HG02943 (cell line): ENCODE results near the gene MAFG.
"Not testable (repeated sequence)": the region's sequence is repeated elsewhere in the genome, so short reads cannot be mapped to it uniquely, and the experiment has no call there.

ENCODE experiments used
- ATAC-seq: cut with Tn5 transposase; IDR thresholded peaks from one replicate; pipeline ENCODE4 v1.9.1; 2021; ENCODE audit warnings: mild to moderate bottlenecking, low read depth, moderate library complexity; ENCODE audit not compliant: unreplicated experiment

MAFG gene

DNA sequence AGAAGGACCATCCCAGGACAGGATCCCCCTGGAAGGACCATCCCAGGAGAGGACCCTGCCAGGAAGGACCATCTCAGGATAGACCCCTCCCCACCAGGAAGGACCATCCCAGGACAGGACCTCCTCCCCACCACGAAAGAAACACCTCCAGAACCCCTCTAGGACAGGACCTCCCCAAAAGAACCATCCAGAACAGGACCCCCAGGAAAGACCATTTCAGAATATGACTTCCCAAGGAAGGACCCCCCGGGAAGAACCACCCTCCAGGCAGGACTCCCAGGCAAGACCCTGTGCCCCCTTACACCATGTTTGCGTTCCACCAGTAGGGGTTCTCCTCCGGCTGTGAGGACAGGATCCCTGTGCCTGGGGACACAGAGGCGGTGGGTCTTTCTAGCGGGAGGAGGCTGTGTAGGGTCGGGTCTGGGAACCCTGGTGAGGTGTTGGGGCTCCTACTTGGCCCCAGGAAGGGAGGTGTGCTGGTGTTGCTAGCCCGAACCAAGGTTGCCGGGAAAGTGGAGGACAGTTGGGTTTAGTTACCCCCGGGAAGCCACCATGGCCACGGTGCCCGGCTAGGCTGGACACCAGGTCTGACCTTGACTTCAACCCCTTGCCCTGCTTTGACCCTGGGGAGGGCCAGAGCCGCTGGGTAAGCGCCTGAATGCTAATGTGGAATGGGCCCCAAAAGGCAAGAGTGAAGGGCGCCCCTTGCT, 31.3 kb upstream of the MAFG start:
- ATAC-seq, result no peak

DNA sequence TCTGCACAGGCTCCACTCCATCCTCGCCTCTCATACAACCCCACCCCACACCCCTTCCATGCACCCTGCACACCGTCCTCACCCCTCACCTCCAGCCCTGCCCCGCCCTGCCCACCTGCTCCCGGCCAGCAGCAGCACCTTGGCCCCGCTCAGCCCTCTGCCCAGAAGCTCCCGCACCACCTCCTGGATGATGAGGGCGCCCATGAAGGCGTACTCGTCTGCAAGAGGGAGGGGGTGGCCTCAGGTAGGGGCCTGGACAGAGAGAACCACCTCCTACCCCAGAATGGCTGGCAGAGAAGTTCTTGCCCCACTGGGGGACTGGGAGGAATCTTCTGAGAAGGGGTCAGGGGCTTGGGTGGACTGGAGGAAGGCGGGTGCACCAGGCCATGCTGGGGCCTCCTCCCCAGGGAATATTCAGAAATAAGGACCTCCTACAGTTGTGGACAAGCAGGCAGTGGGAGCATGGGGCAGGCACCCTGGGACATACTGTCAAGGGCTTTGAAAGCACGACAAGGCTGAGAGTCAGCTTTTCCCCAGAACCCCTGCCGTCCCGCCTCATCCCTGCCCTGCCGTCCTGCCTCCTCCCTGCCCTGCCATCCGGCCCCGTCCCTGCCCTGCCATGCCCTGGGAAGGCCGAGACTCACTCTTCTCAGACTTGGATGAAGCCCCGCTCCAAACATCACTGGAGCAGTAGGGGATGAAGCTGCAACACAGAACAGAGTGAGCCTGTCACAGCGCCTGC, 30.3 kb upstream of the MAFG start:
- ATAC-seq, result no peak

DNA sequence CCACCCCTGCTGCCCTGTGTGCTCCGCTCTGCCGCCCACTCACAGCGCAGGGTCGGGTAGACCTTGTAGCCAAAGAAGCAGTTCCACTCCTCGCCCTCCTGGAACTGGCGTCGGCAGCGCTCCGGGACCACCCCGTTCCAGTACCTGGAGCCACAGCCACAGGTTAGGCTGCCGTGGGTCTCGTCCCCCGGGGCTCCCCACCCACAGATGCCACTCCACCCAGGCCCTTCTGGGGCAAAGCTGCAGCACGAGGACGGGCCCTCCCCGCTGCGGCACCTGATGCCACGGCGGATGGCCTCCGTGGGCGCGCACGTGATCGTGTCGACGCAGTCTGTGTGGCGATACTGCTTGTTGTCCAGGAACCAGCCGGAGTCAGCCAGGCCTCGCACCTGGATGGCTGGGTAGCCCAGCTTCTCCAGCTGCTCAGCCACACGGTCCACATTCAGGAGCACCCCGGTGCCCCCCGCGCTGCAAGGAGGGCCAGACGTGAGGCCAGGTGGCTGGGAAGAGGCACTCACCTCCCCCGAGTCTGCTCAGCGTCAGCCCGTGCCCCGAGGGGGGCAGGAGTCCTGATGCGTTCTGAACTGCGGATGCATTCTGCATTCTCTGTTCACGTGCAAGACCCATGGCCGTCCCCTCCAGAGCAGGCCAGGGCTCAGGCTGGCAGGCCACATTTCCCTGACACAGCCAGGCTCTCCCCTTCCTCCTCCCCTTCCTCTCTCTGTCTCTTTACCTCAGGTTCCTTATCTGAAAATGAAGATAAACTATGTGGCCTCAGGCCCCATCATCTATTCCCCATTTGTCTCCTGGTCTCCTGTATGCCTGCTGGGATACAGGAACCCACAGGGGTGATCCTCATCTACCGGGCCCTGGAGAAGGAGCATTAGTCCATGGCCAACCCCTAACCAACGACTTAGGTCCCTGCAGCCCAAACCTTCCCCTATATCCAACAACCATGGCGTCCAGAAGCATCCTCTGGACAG, 29.4 kb upstream of the MAFG start:
- ATAC-seq, result no peak

DNA sequence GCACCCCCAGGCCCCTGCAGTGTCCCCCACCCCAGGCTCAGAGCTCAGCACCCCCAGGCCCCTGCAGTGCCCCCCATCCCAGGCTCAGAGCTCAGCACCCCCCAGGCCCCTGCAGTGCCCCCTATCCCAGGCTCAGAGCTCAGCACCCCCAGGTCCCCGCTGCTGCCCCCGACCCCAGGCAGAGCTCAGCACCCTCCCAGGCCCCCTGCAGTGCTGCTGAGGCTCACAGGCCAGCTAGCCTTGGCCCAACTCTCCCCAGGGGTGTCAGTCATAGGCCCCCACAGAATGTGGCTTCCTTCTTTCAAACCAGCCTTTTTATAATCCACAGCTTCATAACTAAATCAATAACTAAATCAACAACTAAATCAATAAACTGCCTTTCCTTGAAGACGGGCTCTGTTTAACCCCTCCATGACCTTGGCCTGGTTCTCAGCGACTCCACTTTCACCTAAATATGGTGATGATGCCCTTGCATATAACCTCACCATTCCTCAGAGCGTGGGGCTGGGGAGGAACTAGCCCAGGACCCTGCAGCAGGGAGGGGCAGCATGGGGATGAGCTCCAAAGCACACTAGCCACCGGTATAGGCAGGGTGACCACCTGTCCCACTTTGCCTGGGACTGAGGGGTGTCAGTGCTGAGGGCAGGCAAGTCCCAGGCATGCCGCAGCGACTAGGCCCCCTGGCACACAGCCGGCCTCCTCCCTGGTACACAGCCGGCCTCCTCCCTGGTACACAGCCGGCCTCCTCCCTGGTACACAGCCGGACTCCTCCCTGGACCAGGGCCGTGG, 28.4 kb upstream of the MAFG start:
- ATAC-seq, result no peak

DNA sequence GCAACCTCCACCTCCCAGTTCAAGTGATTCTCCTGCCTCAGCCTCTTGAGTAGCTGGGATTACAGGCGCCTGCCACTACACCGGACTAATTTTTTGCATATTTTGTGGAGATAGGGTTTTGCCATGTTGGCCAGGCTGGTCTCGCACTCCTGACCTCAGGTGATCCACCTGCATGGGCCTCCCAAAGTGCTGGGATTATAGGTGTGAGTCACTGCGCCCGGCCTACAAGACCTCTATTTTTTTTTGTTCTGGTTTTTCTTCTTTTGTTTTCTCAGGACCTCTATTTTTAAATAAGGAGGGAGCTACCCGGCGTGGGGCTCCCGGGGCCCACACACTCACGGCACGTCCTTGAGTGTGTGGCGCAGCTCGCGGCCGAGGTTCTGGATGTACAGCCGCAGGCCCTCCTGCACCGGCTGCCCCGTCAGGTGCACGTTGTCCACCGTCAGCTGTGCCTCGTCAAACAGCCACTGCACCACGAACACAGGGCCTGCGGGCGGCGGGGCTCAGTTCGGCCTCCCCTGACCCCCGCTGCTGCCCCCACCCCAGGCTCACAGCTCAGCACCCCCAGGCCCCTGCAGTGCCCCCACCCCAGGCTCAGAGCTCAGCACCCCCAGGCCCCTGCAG, 27.6 kb upstream of the MAFG start:
- no peak for ATAC-seq

DNA sequence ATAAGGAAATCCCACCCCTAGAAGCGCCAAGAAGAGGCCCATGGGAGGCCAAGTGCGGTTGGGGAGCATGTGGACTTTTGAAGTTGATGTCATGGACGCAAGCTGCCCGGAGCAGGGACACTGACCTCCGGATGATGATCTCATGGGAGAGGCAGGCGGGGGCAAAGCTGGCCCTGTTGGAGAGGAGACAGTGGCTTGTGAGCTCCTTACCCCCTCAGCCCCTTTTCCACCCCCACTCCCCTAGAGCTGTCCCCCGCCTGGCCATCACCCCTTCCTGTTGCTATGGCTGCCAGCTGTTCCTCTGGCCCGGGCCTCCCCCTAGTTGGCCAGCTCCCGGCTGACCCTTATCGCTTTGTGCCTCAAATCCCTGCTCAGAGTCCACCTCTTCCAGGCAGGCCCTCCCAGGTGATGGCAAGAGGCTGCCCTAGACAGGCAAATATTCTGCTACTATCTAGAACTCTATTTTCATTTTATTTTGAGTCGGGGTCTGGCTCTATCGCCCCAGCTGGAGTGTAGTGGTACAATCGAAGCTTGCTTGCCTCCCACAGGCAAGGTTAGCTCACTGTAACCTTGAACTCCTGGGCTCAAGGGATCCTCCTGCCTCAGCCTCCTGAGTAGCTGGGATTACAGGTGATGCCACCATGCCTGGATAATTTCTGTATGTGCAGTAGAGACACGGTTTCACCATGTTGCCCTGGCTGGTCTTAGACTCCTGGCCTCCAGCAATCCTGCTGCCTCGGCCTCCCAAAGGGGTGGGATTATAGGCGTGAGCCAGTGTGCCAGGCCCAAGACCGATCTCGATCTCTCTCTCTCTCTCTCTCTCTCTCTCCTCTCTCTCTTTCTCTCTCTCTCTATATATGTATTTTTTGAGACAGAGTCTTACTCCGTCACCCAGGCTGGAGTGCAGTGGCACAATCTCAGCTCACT, 26.9 kb upstream of the MAFG start:
- ATAC-seq, result no peak

DNA sequence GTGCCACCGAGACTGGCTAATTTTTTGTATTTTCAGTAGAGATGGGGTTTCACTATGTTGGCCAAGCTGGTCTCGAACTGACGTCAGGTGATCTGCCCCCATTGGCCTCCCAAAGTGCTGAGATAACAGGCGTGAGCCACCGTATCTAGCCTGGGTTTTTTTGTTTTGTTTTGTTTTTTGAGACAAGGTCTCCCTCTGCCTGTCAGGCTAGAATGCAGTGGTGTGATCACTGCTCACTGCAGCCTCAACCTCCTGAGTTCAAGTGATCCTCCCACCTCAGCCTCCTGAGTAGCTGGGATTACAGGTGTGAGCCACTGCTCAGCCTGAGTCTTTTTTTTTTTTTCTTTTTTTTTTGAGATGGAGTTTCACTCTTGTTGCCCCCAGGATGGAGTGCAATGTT, 25.9 kb upstream of the MAFG start:
- ATAC-seq, result not testable (repeated sequence)

DNA sequence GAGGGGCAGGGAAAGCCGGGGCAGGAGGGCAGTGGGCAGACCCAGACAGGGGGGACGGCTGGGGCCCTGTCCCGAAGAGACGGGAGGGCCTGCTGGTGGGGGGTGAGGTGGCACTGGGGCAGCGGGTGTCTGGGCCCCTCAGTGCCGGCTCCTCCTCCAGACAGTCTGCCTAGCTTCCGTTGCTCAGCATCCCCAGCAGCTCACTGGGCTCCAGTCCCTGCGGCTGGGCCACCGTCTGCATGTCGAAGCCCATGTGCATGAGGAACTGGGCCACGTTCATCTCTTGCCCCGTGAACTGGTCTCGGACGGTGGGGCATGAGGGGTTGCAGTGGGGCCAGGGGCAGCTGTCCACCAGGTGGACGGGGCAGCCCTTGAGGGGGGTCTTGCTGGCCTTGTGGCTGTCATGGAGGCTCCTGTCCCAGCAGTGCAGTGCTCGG, 25.3 kb upstream of the MAFG start:
- no peak for ATAC-seq

DNA sequence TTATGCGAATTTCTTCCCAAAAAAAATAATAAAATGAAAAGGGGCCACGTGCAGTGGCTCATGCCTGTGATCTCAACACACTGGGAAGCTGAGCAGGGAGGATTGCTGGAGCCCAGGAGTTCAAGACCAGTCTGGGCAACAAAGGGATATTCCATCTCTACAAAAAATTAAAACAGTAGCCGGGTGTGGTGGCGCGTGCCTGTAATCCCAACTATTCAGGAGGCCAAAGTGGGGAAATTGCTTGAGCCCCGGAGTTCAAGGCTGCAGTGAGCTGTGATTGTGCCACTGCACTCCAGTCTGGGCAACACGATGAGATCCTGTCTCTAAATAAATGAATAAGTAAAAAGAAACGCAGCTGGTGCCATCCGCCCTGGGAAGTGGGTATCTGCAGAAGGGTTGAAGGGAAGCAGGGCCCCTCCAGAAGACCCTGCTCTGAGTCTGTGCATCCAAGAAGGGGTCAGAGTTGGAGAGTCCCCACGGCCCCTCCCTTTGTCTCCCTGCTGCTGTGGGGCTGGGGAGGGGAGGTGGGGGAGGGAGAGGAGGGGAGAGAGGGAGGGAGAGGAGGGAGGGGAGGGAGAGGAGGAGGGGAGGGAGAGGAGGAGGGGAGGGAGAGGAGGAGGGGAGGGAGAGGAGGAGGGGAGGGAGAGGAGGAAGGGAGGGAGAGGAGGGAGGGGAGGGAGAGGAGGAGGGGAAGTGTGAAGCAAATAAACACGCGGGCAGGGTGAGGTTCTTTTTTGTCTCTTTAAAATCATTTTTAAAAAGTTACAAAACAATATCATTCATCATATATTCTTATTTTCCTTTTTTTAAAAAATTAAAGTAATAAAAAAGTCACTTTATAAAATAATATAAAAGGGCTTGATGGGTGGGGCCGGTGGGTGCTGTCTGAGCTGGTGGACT, 24.5 kb upstream of the MAFG start:
- no peak for ATAC-seq

DNA sequence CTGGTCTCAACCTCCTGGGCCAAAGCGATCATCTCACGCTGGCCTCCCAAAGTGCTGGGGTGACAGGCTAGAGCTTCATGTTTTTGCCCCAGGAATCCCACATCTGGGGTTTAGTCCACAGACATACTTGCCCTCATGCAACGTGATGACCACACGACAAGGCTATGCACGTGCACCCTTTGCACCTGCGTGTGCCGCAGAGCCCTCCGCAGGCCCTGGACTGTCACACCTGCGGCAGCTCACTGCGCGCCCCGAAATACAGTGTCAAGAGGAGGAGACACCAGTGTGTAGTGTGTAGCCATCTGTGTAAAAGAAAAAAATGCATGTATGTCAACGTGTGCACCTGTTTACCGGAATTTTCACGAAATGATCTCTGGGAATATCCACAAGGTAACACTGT, 23.0 kb upstream of the MAFG start:
- ATAC-seq, result no peak

DNA sequence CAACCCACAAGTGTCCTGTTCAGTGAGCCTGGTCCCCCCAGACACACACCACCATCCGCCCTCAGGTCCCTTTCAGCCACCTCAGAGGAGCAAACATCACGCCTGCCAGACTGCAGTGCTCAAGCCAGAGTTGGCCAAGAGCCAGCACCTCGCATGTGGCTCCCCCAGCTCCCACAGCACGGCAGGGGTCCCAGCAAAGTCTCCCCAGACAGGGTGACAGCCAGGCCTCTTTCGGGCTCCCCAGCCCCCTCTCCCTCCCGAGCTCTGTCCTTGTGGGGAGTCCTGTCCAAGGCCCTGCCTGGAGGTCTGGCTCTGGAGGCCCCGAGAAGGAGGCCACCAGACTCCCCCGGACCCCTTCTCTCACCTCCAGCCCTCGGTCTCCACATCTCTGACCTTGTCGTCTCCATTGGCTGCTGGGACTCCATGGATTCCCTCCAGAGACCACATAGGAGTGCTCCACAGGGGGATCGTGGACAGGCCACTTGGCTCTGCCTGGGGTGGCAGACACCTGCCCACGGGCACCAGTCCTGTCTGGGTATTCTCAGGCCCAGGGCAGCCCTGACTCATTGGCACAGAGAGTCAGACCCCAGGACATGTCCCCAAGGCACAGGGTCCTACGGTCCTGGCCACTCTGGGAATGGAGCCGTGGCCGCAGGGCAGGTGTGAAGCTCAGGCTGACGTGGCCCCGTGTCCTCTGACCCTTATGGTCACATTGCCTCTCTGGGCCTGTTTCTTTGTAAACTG, 21.3 kb upstream of the MAFG start:
- ATAC-seq, result no peak

DNA sequence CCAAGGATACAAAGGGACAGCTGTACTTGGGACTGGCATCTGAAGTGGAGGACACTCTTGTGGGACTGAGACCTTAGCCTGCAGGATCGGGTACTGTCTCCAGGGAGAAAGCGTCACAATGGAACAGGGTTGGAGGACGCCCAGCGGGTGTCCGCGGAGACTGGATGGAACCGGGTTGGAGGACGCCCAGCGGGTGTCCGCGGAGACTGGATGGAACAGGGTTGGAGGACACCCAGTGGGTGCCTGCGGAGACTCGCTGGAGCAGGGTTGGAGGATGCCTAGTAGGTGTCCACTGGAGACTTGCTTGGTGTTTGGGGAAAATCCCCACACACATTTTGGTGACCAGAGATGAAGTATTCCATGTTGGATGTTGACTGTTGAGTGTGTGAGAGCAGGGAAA, 19.7 kb upstream of the MAFG start, which contains the start of gene MYADML2:
Gene MYADML2 (minus strand): TSS at position 45 of the 400 bp plus-strand sequence. CDS start 5,492 bp downstream, outside the sequence.
- no peak for ATAC-seq

DNA sequence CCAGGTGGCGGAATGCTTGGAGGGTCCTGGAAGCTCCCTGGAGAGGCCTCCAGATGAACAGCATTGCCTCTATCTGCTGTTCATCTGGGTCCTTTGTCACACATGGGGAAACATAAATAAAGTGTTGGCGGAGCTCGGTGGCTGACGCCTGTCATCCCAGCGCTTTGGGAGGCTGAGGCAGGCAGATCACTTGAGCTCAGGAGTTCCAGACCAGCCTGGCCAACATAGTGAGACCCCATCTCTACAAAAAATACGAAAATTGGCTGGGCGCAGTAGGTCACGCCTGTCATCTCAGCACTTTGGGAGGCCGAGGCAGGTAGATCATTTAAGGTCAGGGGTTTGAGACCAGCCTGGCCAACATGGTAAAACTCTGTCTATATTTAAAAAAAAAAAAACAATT, 17.3 kb upstream of the MAFG start:
- ATAC-seq, result no peak

DNA sequence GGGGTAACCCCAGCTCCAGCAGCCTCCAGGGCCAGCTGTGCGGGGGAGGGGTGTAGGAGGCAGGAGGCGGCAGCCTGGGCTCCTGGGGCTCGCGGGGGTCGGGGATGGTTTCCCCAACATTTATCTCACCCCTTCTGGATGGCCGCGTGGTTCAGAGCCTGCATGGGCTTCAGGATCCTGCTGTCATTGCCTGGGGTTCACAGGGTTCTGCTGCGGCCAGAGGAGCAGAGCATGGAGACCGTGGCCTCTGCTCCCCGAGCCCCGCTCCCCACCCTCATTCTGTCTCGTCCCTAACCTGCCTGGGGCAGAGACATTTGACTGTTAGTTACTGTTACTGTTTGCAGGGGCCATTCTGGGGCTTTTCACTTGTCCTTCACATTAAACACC, 14.6 kb upstream of the MAFG start:
- ATAC-seq, result no peak

DNA sequence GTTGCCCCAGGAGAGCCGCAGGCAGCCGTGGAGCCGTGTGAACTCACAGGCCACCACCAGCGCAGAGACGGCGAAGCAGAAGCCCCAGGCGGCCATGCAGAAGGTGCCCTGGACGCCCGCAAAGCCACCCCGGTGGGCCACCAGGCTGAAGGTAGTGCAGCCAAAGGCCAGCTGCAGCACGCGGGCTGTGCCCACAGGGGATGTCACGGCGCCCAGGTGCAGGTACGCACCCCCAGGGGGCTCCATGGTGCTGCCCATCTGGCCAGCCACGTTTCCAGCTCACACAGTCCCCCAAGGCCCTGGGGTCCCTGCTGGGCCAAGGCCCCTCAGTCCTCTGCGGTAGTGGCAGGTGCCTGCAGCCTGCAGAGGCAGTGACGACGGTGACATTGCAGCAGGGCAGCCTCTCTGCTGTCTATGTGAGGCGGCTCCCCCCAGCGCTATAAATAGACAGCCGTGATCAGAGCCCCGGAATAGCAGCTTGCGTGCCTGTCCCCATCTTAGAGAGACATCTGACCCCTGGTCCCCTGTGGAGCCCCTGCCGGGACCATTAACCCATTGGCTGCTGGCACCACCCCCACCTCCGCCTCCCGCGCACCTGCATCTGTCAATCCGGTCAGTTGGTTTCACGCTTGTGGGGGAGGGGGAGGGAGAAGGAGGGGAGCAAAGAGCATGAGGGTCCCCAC, 14.1 kb upstream of the MAFG start:
- no peak for ATAC-seq
